ENCODE measurements around the gene INAFM1.
A peak's percentile ranks its signal among the peaks of the same experiment; 100 is the strongest.

Gene INAFM1

DNA sequence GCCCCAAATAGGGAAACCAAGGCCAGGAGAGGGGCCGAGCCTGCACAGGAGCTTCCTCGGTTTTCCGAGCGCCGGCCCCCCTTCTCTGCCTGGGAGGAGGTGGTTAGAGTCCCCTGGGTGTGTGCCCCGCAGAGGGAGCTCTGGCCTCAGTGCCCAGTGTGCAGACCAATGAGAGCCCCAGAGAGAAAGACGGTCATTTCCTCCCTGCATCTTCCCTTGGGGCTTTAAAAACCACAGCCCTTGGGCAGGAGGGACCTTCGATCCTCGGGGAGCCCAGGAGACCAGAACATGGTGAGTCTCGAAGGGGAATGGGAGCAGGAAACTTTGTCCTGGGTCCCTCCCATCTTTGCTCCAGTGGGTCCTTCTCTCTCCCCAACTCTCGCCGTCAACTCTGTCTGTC is 34.9 kb downstream of the INAFM1 start, which contains the start of gene C5AR1:
TSS of gene C5AR1 (plus strand) at position 254 of the 400 bp plus-strand sequence. CDS start at position 289, 35 bp downstream.
- no peaks in the 10 kb centered on the region for H3K27me3 ChIP-seq (ENCODE audit: insufficient read depth, poor library complexity, severe bottlenecking)
- peak within 1 kb of the TSS; percentile 26 for H3K27ac ChIP-seq (replicated peaks)
- TF ChIP-seq, protein P1, sequence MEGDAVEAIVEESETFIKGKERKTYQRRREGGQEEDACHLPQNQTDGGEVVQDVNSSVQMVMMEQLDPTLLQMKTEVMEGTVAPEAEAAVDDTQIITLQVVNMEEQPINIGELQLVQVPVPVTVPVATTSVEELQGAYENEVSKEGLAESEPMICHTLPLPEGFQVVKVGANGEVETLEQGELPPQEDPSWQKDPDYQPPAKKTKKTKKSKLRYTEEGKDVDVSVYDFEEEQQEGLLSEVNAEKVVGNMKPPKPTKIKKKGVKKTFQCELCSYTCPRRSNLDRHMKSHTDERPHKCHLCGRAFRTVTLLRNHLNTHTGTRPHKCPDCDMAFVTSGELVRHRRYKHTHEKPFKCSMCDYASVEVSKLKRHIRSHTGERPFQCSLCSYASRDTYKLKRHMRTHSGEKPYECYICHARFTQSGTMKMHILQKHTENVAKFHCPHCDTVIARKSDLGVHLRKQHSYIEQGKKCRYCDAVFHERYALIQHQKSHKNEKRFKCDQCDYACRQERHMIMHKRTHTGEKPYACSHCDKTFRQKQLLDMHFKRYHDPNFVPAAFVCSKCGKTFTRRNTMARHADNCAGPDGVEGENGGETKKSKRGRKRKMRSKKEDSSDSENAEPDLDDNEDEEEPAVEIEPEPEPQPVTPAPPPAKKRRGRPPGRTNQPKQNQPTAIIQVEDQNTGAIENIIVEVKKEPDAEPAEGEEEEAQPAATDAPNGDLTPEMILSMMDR (IDR thresholded peaks at IDR 0.05; ENCODE audit: insufficient read depth, low read length) = no peak
- TF ChIP-seq GABPA (IDR thresholded peaks at IDR 0.05; ENCODE audit: low read depth) (no peak), SPI1 (IDR thresholded peaks at IDR 0.05; ENCODE audit: borderline replicate concordance, low read depth) (no peak)
- DNase-seq (ENCODE audit: low read depth in 1 of 2, low spot score in 1 of 2) = peak in 1 of 2 experiments; percentile 54
- peak within 1 kb of the TSS; percentile 15 for H3K4me3 ChIP-seq (replicated peaks; ENCODE audit: insufficient read depth, low read length)

DNA sequence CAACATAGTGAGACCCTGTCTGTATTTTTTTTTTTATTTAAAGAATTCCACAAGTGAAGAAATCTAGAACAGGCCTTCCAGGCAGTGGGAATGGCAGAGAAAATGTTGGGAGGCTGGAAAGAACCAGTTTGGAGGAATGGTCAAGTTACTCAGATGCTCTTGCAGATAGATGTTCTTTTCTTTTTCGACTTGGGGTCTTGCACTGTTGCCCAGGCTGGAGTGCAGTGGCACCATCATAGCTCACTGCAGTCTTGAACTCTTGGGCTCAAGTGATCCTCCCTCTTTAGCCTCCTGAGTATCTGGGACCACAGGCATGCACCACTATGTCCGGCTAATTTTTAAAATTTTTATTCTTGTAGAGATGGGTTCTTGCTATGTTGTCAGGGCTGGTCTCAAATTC is 35.6 kb downstream of the INAFM1 start:
- TF ChIP-seq GABPA (IDR thresholded peaks at IDR 0.05; ENCODE audit: low read depth) (no peak), POLR2AphosphoS5 (IDR thresholded peaks at IDR 0.05; ENCODE audit: low read depth) (no peak), SPI1 (IDR thresholded peaks at IDR 0.05; ENCODE audit: borderline replicate concordance, low read depth) (no peak), REST (IDR thresholded peaks at IDR 0.05; ENCODE audit: insufficient replicate concordance, low read depth) (no peak)
- TF ChIP-seq, protein P1 (IDR thresholded peaks at IDR 0.05; ENCODE audit: insufficient read depth, low read length) = no peak
- H3K27me3 ChIP-seq (ENCODE audit: insufficient read depth, poor library complexity, severe bottlenecking) = no peaks in the 10 kb centered on the region
- no peak for DNase-seq (ENCODE audit: low read depth in 1 of 2, low spot score in 1 of 2)
- H3K4me3 ChIP-seq (replicated peaks; ENCODE audit: insufficient read depth, low read length) = peak overlapping the region; percentile 15
- H3K27ac ChIP-seq (replicated peaks) = peak overlapping the region; percentile 26

- TF ChIP-seq, protein P1 (IDR thresholded peaks at IDR 0.05; ENCODE audit: insufficient read depth, low read length) = no peak
- TF ChIP-seq SPI1 (IDR thresholded peaks at IDR 0.05; ENCODE audit: borderline replicate concordance, low read depth) = peak; percentile 72
- TF ChIP-seq REST (IDR thresholded peaks at IDR 0.05; ENCODE audit: insufficient replicate concordance, low read depth) = no peak
- TF ChIP-seq GABPA (IDR thresholded peaks at IDR 0.05; ENCODE audit: low read depth) = peak; percentile 64
- TF ChIP-seq POLR2AphosphoS5 (IDR thresholded peaks at IDR 0.05; ENCODE audit: low read depth) = peak; percentile 92
- H3K4me3 ChIP-seq (replicated peaks; ENCODE audit: insufficient read depth, low read length) = peak overlapping the region; percentile 5
- H3K27me3 ChIP-seq (ENCODE audit: insufficient read depth, poor library complexity, severe bottlenecking) = no peaks in the 10 kb centered on the region
- peak overlapping the region; percentile 26 for H3K27ac ChIP-seq (replicated peaks)
- peak; percentile 86 to 91 for DNase-seq (ENCODE audit: low read depth in 1 of 2, low spot score in 1 of 2)
These were observed 36.1 kb downstream of the INAFM1 start for GRCh38 chr19:47310819-47311218.

Data from HL-60 (cell line).